HG03342 (cell line): ENCODE measurements around the gene MFRP.
A peak's percentile ranks its signal among the peaks of the same experiment; 100 is the strongest.

Experiments
- ATAC-seq: cut with Tn5 transposase; IDR thresholded peaks from one replicate; pipeline ENCODE4 v1.9.1; 2021; ENCODE audit warnings: mild to moderate bottlenecking, moderate library complexity; ENCODE audit not compliant: unreplicated experiment

The MFRP gene

GRCh38 chr11:119359365-119360214 lies 13.1 kb upstream of the MFRP start:
- ATAC-seq, result no peak

GRCh38 chr11:119357074-119357473 lies 10.6 kb upstream of the MFRP start:
- ATAC-seq, result no peak

GRCh38 chr11:119356349-119357031 lies 10.0 kb upstream of the MFRP start:
- ATAC-seq, result peak; percentile 71

GRCh38 chr11:119355091-119355843 lies 8.8 kb upstream of the MFRP start:
- no peak for ATAC-seq

- ATAC-seq, result no peak
These were observed 6.4 kb upstream of the MFRP start for GRCh38 chr11:119352857-119353260.

GRCh38 chr11:119351232-119351631 lies 4.7 kb upstream of the MFRP start:
- ATAC-seq, result no peak

GRCh38 chr11:119350302-119350701 lies 3.8 kb upstream of the MFRP start:
- ATAC-seq, result no peak

- ATAC-seq, result no peak
These were observed 1.6 kb upstream of the MFRP start for GRCh38 chr11:119347940-119348605.

GRCh38 chr11:119347242-119347641 lies 737 bp upstream of the MFRP start:
- ATAC-seq, result no peak

GRCh38 chr11:119345685-119346084 lies 820 bp downstream of the MFRP start:
- no peak for ATAC-seq

- no peak for ATAC-seq
These were observed 2.1 kb downstream of the MFRP start for GRCh38 chr11:119344291-119345010.

GRCh38 chr11:119343726-119344125 lies 2.8 kb downstream of the MFRP start:
- no peak for ATAC-seq

- ATAC-seq, result no peak
These were observed 4.0 kb downstream of the MFRP start for GRCh38 chr11:119342362-119343130.

GRCh38 chr11:119342023-119342300 lies 4.5 kb downstream of the MFRP start:
- ATAC-seq, result no peak

- ATAC-seq, result no peak
These were observed 5.1 kb downstream of the MFRP start for GRCh38 chr11:119341222-119342022.

- ATAC-seq, result no peak
These were observed 5.9 kb downstream of the MFRP start, which contains the start of gene C1QTNF5 for GRCh38 chr11:119340335-119341221. Gene C1QTNF5, minus strand, starts transcription at chr11:119340883. Its CDS starts 486 bp downstream, at chr11:119340397.

GRCh38 chr11:119339589-119340334 lies 6.7 kb downstream of the MFRP start:
- ATAC-seq, result no peak
